Fibroblast of skin of scalp (primary cell): ENCODE data around the gene POLA1. TPM values are rescaled to one million over a fixed set of nuclear protein-coding genes. Genes with fewer than 3 reads are reported as not detected.
A peak's percentile ranks its signal among the peaks of the same experiment; 100 is the strongest.
"Not testable (repeated sequence)": the region's sequence is repeated elsewhere in the genome, so short reads cannot be mapped to it uniquely, and the experiment has no call there.

ENCODE experiments used
- DNase-seq: peaks from one replicate; pipeline ENCODE4 v3.0.0-alpha.2; 2013
- polyA plus RNA-seq, 2 experiments: library from polyadenylated mRNA; unstranded; fragments of 120-200 nt; gene quantifications; one replicate each; pipeline ENCODE4 v1.2.1, GENCODE V29; 2013; ENCODE audit not compliant: insufficient read length in 2 of 2

Gene POLA1
- 7.4 TPM for polyA plus RNA-seq (2013, experiment 1 of 2; ENCODE audit: insufficient read length)
- 8.2 TPM for polyA plus RNA-seq (2013, experiment 2 of 2; ENCODE audit: insufficient read length)

- peak; percentile 96 for DNase-seq
Observed at GRCh38 chrX:24693453-24694202, at the start of gene POLA1. Gene POLA1 (plus strand): TSS chrX:24693918. CDS start chrX:24693962, 44 bp downstream.

- DNase-seq: no peak
Observed at GRCh38 chrX:24646006-24646405, 47.7 kb upstream of the POLA1 start.

- DNase-seq: peak; percentile 5
Observed at GRCh38 chrX:24646745-24647182, 47.0 kb upstream of the POLA1 start.

GRCh38 chrX:24647257-24648058 lies 46.3 kb upstream of the POLA1 start, which contains the start of gene PCYT1B:
Gene PCYT1B (minus strand): TSS chrX:24647347. CDS start chrX:24647105, 242 bp downstream.
- DNase-seq: peak; percentile 66

- DNase-seq: no peak
Observed at GRCh38 chrX:24648495-24648894, 45.2 kb upstream of the POLA1 start.

GRCh38 chrX:24651783-24652182 lies 41.9 kb upstream of the POLA1 start:
- DNase-seq: no peak

GRCh38 chrX:24655679-24656078 lies 38.0 kb upstream of the POLA1 start:
- DNase-seq: not testable (repeated sequence)

- no peak for DNase-seq
Observed at GRCh38 chrX:24657671-24658386, 35.9 kb upstream of the POLA1 start.

- no peak for DNase-seq
Observed at GRCh38 chrX:24658421-24658820, 35.3 kb upstream of the POLA1 start.

- no peak for DNase-seq
Observed at GRCh38 chrX:24659106-24659505, 34.6 kb upstream of the POLA1 start.

GRCh38 chrX:24659646-24660045 lies 34.1 kb upstream of the POLA1 start:
- no peak for DNase-seq

- DNase-seq: no peak
Observed at GRCh38 chrX:24661292-24661691, 32.4 kb upstream of the POLA1 start.

- DNase-seq: no peak
Observed at GRCh38 chrX:24662352-24662751, 31.4 kb upstream of the POLA1 start.

GRCh38 chrX:24668111-24668510 lies 25.6 kb upstream of the POLA1 start:
- peak; percentile 1 for DNase-seq

GRCh38 chrX:24672701-24673190 lies 21.0 kb upstream of the POLA1 start:
- no peak for DNase-seq

GRCh38 chrX:24673424-24673823 lies 20.3 kb upstream of the POLA1 start:
- DNase-seq: no peak

- DNase-seq: peak; percentile 1
Observed at GRCh38 chrX:24676403-24677024, 17.2 kb upstream of the POLA1 start.

- no peak for DNase-seq
Observed at GRCh38 chrX:24682739-24683432, 10.8 kb upstream of the POLA1 start.

- no peak for DNase-seq
Observed at GRCh38 chrX:24684048-24684447, 9.7 kb upstream of the POLA1 start.

- DNase-seq: no peak
Observed at GRCh38 chrX:24692305-24692704, 1.4 kb upstream of the POLA1 start.

- DNase-seq: no peak
Observed at GRCh38 chrX:24694825-24695224, 1.1 kb downstream of the POLA1 start.

GRCh38 chrX:24696294-24696693 lies 2.6 kb downstream of the POLA1 start:
- no peak for DNase-seq
